Measurements from ENCODE around the gene DNAJB13.
"Not testable (repeated sequence)": the region's sequence is repeated elsewhere in the genome, so short reads cannot be mapped to it uniquely, and the experiment has no call there.

The DNAJB13 gene

GRCh38 chr11:73950869-73951710, at the start of gene DNAJB13:
Gene DNAJB13, plus strand, starts transcription at chr11:73951026. Its CDS starts 44 bp downstream, at chr11:73951070.
- DNase-seq (ENCODE audit: low spot score) (peak; percentile 78), FAIRE-seq (no peak)

- FAIRE-seq (no peak), DNase-seq (ENCODE audit: low spot score) (no peak)
Observed at GRCh38 chr11:73902303-73902702, 48.5 kb upstream of the DNAJB13 start.

- DNase-seq (ENCODE audit: low spot score): peak; percentile 73
- FAIRE-seq: no peak
Observed at GRCh38 chr11:73907191-73907590, 43.6 kb upstream of the DNAJB13 start.

- FAIRE-seq (no peak), DNase-seq (ENCODE audit: low spot score) (no peak)
Observed at GRCh38 chr11:73912026-73912425, 38.8 kb upstream of the DNAJB13 start.

GRCh38 chr11:73913472-73913871, 37.4 kb upstream of the DNAJB13 start:
- no peak for FAIRE-seq
- DNase-seq (ENCODE audit: low spot score): no peak

GRCh38 chr11:73914284-73914683, 36.5 kb upstream of the DNAJB13 start:
- FAIRE-seq (no peak), DNase-seq (ENCODE audit: low spot score) (no peak)

- no peak for FAIRE-seq
Observed at GRCh38 chr11:73916435-73916834, 34.4 kb upstream of the DNAJB13 start.

GRCh38 chr11:73921180-73921579, 29.6 kb upstream of the DNAJB13 start:
- DNase-seq (ENCODE audit: low spot score) (no peak), FAIRE-seq (no peak)

More at GRCh38 chr11:73916435-73916834, 34.4 kb upstream of the DNAJB13 start:
- no peak for DNase-seq (ENCODE audit: low spot score)

GRCh38 chr11:73929388-73929787, 21.4 kb upstream of the DNAJB13 start:
- FAIRE-seq: no peak
- DNase-seq (ENCODE audit: low spot score): no peak

GRCh38 chr11:73931039-73931645, 19.7 kb upstream of the DNAJB13 start:
- DNase-seq (ENCODE audit: low spot score) (peak; percentile 57), FAIRE-seq (no peak)

- FAIRE-seq (no peak), DNase-seq (ENCODE audit: low spot score) (no peak)
Observed at GRCh38 chr11:73931951-73932350, 18.9 kb upstream of the DNAJB13 start.

GRCh38 chr11:73932781-73933180, 18.0 kb upstream of the DNAJB13 start:
- no peak for FAIRE-seq
- DNase-seq (ENCODE audit: low spot score): no peak

GRCh38 chr11:73936047-73936446, 14.8 kb upstream of the DNAJB13 start:
- not testable (repeated sequence) for DNase-seq (ENCODE audit: low spot score); FAIRE-seq

GRCh38 chr11:73939096-73939495, 11.7 kb upstream of the DNAJB13 start:
- FAIRE-seq: no peak
- peak; percentile 25 for DNase-seq (ENCODE audit: low spot score)

GRCh38 chr11:73940801-73941570, 9.8 kb upstream of the DNAJB13 start:
- DNase-seq (ENCODE audit: low spot score): no peak
- FAIRE-seq: no peak

GRCh38 chr11:73942010-73942409, 8.8 kb upstream of the DNAJB13 start:
- no peak for DNase-seq (ENCODE audit: low spot score)
- FAIRE-seq: no peak

- no peak for DNase-seq (ENCODE audit: low spot score)
- no peak for FAIRE-seq
Observed at GRCh38 chr11:73944085-73944484, 6.7 kb upstream of the DNAJB13 start.

GRCh38 chr11:73944901-73945300, 5.9 kb upstream of the DNAJB13 start:
- DNase-seq (ENCODE audit: low spot score) (no peak), FAIRE-seq (no peak)

GRCh38 chr11:73945396-73945795, 5.4 kb upstream of the DNAJB13 start:
- DNase-seq (ENCODE audit: low spot score) (no peak), FAIRE-seq (no peak)

- FAIRE-seq (no peak), DNase-seq (ENCODE audit: low spot score) (no peak)
Observed at GRCh38 chr11:73946798-73947458, 3.9 kb upstream of the DNAJB13 start.

- FAIRE-seq: no peak
- DNase-seq (ENCODE audit: low spot score): no peak
Observed at GRCh38 chr11:73949246-73949645, 1.6 kb upstream of the DNAJB13 start.

Measured in urothelium cell line (cell line).